C4-2B (cell line): Measurements from ENCODE around the gene MS4A7.

Experiments used
- ZFX ChIP-seq: fragments of 450-650 bp; IDR thresholded peaks from 2 replicates; pipeline ENCODE4 v1.6.1; 2017
- TF ChIP-seq, protein P1 (sequence below): fragments of 450-650 bp; conservative IDR thresholded peaks from 2 replicates; pipeline ENCODE4 v1.5.1; 2017; ENCODE audit warnings: mild to moderate bottlenecking

DNA sequence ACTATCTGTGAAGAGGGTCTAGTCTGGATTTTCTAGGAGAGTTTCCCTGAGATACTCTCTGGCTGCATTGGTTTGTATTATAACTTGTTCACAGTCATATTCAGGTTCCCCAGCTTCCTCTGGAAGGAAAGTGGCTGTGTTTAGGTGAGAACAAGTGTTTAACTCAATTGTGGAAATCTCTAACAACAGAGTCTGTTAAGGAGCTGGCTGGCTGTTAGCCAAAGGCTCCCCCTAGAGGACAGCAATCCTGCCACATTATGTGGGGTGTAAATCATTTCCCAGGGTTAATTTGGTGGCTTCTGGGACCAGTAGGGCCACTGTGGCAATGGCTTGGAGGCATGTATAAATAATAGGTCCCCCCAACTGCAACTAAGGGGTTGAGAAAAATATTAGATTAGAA is 32.8 kb upstream of the MS4A7 start:
- TF ChIP-seq, protein P1, sequence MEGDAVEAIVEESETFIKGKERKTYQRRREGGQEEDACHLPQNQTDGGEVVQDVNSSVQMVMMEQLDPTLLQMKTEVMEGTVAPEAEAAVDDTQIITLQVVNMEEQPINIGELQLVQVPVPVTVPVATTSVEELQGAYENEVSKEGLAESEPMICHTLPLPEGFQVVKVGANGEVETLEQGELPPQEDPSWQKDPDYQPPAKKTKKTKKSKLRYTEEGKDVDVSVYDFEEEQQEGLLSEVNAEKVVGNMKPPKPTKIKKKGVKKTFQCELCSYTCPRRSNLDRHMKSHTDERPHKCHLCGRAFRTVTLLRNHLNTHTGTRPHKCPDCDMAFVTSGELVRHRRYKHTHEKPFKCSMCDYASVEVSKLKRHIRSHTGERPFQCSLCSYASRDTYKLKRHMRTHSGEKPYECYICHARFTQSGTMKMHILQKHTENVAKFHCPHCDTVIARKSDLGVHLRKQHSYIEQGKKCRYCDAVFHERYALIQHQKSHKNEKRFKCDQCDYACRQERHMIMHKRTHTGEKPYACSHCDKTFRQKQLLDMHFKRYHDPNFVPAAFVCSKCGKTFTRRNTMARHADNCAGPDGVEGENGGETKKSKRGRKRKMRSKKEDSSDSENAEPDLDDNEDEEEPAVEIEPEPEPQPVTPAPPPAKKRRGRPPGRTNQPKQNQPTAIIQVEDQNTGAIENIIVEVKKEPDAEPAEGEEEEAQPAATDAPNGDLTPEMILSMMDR: peak; percentile 61
- TF ChIP-seq ZFX: no peak
